ENCODE measurements around the gene FALEC. TPM values are rescaled to one million over a fixed set of nuclear protein-coding genes. Genes with fewer than 3 reads are reported as not detected.

FALEC gene
- total RNA-seq: not detected
- polyA plus RNA-seq (2013, experiment 1 of 2): 0.23 TPM
- 0.41 TPM for polyA plus RNA-seq (2013, experiment 2 of 2)
- total RNA-seq: 0 to 1.1 (median 0.27) reads per million in 172 experiments

DNA sequence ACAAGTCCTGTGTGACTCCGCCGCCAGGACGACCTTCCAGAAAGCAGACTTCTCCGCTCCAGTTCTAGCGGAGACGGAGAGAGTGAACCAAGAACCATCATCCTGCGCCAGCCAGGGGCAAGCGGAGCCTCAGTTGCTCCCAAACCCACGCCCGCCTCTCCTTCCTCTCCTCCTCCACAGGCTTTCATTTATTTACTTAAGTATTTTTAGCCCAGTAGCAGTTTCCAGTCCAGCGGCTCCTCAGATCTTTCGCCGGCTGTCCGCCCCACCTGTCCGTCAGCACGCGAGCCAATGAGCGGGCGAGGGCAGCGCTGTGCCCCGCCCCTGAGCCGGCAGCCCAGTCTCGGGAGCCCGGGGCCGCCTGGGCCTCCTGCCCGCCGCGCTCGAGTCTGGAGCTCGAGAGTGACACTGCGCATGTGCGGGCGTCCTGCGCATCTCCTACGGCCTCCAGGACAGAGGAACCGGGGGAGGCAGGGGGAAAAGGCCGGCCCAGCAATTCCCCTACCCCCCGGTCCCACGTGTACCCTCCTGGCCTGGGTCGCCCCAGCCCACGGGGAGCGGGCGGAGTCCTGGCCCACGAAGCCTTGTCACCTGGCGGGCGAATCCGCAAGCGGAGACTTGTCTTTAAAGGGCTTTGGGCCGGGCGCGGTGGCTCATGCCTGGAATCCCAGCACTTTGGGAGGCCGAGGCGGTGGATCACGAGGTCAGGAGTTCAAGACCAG is at the start of gene FALEC:
Gene FALEC (plus strand): TSS at position 425 of the 722 bp plus-strand sequence.
- peak; percentile 95 for ATAC-seq (ENCODE audit: poor library complexity)
- TF ChIP-seq CTCF (IDR thresholded peaks at IDR 0.05): no peak
- Histone ChIP-seq H3K27ac (ENCODE audit: low read depth in 1 of 2, low read length in 2 of 2) (peak within 1 kb of the TSS in 1 of 2 donors; percentile 7), H3K9me3 (ENCODE audit: control insufficient read depth in 1 of 2, insufficient read depth in 1 of 2, low read length in 2 of 2) (no peaks in the 10 kb centered on the region), H3K4me1 (ENCODE audit: insufficient read depth, low read length) (peaks cover 17% of the 10 kb centered on the region), H3K4me3 (ENCODE audit: low read length) (peak within 1 kb of the TSS; percentile 82), H3K36me3 (ENCODE audit: insufficient read depth, low read length) (no peaks in the 10 kb centered on the region), H3K27me3 (ENCODE audit: control insufficient read depth in 1 of 2, insufficient read depth in 2 of 2, low read length in 2 of 2) (no peaks in the 10 kb centered on the region)
- ChIA-PET POLR2A (interaction anchor here (0.6 to 2.5 kb wide), 17 partner anchors 10 to 629 kb away, joined by 3 to 17 read pairs (median 5); partner anchors contain the start of genes ENSA, GOLPH3L, MCL1 and RPRD2), CTCF (interaction anchor here (1.4 kb wide), 1 partner anchor 17 kb away, joined by 11 read pairs; no protein-coding TSS in a partner anchor)
- intact Hi-C loops (cut with DNase I, micrococcal nuclease): loop anchor here in 1 of 2 experiments (2.0 kb wide), 1 partner anchor 27 kb away; no protein-coding TSS in a partner anchor
- Mint-ChIP-seq H3K9me3 (no peaks in the 10 kb centered on the region), H3K36me3 (ENCODE audit: low read depth) (no peaks in the 10 kb centered on the region), H3K27me3 (no peaks in the 10 kb centered on the region), H3K4me1 (ENCODE audit: low read depth) (peaks cover 20% of the 10 kb centered on the region), H3K4me3 (peak within 1 kb of the TSS; percentile 87), H3K27ac (peak within 1 kb of the TSS; percentile 39)
- DNase-seq: peak; percentile 75 to 95 (median 87)

- H3K4me1 ChIP-seq (ENCODE audit: insufficient read depth, low read length): no peaks in the 10 kb centered on the region
- H3K27me3 ChIP-seq (ENCODE audit: control insufficient read depth in 1 of 2, insufficient read depth in 2 of 2, low read length in 2 of 2): no peaks in the 10 kb centered on the region
- intact Hi-C loops (cut with DNase I, micrococcal nuclease): loop anchor here in 1 of 2 experiments (10.0 kb wide), 2 partner anchors 508 to 688 kb away; partner anchors contain the start of genes CERS2 and TNFAIP8L2
- Mint-ChIP-seq H3K27ac (no peak overlapping the region), H3K4me1 (ENCODE audit: low read depth) (peaks cover 5% of the 10 kb centered on the region), H3K27me3 (no peaks in the 10 kb centered on the region), H3K36me3 (ENCODE audit: low read depth) (peaks cover 53% of the 10 kb centered on the region), H3K9me3 (no peaks in the 10 kb centered on the region), H3K4me3 (no peak overlapping the region)
- H3K9me3 ChIP-seq (ENCODE audit: control insufficient read depth in 1 of 2, insufficient read depth in 1 of 2, low read length in 2 of 2): no peaks in the 10 kb centered on the region
- no peak overlapping the region for H3K4me3 ChIP-seq (ENCODE audit: low read length)
- no peak for TF ChIP-seq CTCF (IDR thresholded peaks at IDR 0.05)
- no peak for DNase-seq
- CTCF ChIA-PET: no interaction called here
- ATAC-seq (ENCODE audit: poor library complexity): no peak
- H3K36me3 ChIP-seq (ENCODE audit: insufficient read depth, low read length): peaks cover 66% of the 10 kb centered on the region
- no peak overlapping the region for H3K27ac ChIP-seq (ENCODE audit: low read depth in 1 of 2, low read length in 2 of 2)
- POLR2A ChIA-PET: no interaction called here
These were observed 48.6 kb upstream of the FALEC start for GRCh38 chr1:150466964-150467363.

- H3K27ac ChIP-seq (ENCODE audit: low read depth in 1 of 2, low read length in 2 of 2): no peak overlapping the region
- ATAC-seq (ENCODE audit: poor library complexity): no peak
- peaks cover 73% of the 10 kb centered on the region for H3K36me3 Mint-ChIP-seq (ENCODE audit: low read depth)
These were observed 46.3 kb upstream of the FALEC start for GRCh38 chr1:150469291-150469690.

More at GRCh38 chr1:150469291-150469690, 46.3 kb upstream of the FALEC start:
- H3K27ac Mint-ChIP-seq: no peak overlapping the region
- no peaks in the 10 kb centered on the region for H3K9me3 Mint-ChIP-seq
- no peak for TF ChIP-seq CTCF (IDR thresholded peaks at IDR 0.05)
- CTCF ChIA-PET: no interaction called here
- no peaks in the 10 kb centered on the region for H3K4me1 ChIP-seq (ENCODE audit: insufficient read depth, low read length)
- H3K36me3 ChIP-seq (ENCODE audit: insufficient read depth, low read length): peaks cover 78% of the 10 kb centered on the region
- no peaks in the 10 kb centered on the region for H3K27me3 ChIP-seq (ENCODE audit: control insufficient read depth in 1 of 2, insufficient read depth in 2 of 2, low read length in 2 of 2)
- no peak overlapping the region for H3K4me3 Mint-ChIP-seq
- POLR2A ChIA-PET: no interaction called here
- H3K4me1 Mint-ChIP-seq (ENCODE audit: low read depth): peaks cover 3% of the 10 kb centered on the region
- H3K27me3 Mint-ChIP-seq: no peaks in the 10 kb centered on the region
- no peaks in the 10 kb centered on the region for H3K9me3 ChIP-seq (ENCODE audit: control insufficient read depth in 1 of 2, insufficient read depth in 1 of 2, low read length in 2 of 2)
- no peak for DNase-seq
- no peak overlapping the region for H3K4me3 ChIP-seq (ENCODE audit: low read length)
- intact Hi-C loops (cut with DNase I, micrococcal nuclease): loop anchor here in 1 of 2 experiments (10.0 kb wide), 2 partner anchors 506 to 686 kb away; partner anchors contain the start of genes CERS2 and TNFAIP8L2
